Fibroblast of skin of right quadriceps (primary cell): Measurements from ENCODE around the gene CCR2.

Source experiments
- DNase-seq: peaks from one replicate; pipeline ENCODE4 v3.0.0-alpha.2; 2013

The CCR2 gene

DNA sequence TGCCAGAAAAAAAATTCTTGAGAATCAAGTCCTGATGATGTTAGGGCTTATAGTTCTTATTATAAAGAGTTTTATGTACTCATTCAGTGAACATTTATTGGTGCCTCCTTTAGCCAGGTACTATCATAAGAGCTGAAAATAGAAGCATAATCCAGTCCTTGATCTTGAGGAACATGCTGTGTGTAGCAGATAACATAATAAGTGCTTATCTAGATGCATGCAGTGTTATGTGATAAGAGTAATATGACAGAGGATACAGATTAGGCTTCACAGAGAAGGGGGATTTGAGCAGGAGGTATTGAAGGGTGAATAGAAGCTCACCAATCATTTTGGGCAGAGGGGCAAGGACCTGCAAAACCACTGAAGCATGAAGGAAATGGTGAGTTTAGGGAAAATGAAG is 1.1 kb downstream of the CCR2 start:
- no peak for DNase-seq

DNA sequence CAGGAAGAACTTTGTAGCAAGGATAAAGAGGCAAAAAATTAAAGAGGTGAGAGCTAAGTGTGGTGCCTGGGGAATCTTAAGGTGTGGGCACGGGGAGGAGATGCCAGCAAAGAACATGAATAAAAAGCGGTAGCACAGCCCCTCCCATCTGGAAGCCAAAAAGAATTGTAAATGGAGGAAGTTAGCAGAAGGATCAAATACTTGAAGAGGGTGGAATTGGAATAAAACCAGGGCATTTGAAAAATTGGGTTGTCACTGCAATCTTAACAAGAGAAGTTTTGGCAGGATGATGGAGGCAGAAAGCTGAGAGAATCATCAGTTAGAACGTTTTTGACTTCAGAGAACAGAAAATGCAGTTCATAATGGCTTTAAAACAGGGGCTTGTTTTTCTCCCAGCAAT is 2.4 kb downstream of the CCR2 start:
- DNase-seq, result no peak

DNA sequence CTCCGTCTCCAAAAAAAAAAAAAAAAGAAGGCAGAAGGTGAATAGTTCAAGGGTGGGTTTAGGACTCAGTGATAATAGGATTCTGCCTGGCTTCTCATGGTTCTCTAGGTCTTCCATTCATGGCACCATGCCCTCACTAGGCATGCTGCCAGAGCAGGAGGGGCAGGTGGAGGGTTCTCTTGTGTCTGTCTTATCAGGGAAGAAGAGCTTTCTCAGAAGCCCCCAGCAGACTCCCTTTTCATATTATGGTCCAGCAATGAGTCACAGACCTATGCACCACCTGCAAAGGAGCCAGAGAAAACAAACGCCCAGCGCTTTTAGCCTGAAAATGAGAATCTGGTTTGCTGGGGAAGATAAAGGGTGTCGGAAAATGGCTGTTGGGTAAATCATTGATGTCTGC is 3.0 kb downstream of the CCR2 start:
- no peak for DNase-seq

DNA sequence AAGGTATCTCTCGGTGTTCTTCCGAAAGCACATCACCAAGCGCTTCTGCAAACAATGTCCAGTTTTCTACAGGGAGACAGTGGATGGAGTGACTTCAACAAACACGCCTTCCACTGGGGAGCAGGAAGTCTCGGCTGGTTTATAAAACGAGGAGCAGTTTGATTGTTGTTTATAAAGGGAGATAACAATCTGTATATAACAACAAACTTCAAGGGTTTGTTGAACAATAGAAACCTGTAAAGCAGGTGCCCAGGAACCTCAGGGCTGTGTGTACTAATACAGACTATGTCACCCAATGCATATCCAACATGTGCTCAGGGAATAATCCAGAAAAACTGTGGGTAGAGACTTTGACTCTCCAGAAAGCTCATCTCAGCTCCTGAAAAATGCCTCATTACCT is 4.6 kb downstream of the CCR2 start:
- no peak for DNase-seq

DNA sequence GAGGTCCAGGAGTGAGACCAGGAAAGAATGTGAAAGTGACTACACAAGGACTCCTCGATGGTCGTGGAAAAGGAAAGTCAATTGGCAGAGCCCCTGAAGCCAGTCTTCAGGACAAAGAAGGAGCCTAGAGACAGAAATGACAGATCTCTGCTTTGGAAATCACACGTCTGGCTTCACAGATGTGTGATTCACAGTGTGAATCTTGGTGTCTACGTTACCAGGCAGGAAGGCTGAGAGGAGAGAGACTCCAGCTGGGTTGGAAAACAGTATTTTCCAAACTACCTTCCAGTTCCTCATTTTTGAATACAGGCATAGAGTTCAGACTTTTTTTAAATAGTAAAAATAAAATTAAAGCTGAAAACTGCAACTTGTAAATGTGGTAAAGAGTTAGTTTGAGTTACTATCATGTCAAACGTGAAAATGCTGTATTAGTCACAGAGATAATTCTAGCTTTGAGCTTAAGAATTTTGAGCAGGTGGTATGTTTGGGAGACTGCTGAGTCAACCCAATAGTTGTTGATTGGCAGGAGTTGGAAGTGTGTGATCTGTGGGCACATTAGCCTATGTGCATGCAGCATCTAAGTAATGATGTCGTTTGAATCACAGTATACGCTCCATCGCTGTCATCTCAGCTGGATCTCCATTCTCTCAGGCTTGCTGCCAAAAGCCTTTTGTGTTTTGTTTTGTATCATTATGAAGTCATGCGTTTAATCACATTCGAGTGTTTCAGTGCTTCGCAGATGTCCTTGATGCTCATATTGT is 6.0 kb downstream of the CCR2 start:
- DNase-seq, result peak; percentile 22

DNA sequence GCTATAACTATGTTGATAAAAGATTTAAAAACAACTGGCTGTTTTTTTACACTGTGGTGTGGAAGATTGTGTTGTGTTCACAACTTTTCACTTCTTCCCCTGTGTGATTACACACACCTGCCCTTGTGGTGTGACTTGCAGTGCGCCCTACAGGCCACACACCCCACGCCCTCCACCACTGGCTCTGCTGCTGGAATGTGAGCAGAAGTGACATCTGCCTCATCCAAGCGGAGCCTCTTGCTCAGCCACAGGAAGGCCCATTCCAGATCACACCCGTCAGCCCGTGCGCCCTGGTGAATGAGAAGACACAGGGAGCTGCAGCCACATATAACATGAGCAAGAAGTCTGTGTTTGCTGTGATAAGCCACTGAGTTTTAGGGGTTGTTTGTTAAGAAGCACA is 7.0 kb downstream of the CCR2 start:
- no peak for DNase-seq

DNA sequence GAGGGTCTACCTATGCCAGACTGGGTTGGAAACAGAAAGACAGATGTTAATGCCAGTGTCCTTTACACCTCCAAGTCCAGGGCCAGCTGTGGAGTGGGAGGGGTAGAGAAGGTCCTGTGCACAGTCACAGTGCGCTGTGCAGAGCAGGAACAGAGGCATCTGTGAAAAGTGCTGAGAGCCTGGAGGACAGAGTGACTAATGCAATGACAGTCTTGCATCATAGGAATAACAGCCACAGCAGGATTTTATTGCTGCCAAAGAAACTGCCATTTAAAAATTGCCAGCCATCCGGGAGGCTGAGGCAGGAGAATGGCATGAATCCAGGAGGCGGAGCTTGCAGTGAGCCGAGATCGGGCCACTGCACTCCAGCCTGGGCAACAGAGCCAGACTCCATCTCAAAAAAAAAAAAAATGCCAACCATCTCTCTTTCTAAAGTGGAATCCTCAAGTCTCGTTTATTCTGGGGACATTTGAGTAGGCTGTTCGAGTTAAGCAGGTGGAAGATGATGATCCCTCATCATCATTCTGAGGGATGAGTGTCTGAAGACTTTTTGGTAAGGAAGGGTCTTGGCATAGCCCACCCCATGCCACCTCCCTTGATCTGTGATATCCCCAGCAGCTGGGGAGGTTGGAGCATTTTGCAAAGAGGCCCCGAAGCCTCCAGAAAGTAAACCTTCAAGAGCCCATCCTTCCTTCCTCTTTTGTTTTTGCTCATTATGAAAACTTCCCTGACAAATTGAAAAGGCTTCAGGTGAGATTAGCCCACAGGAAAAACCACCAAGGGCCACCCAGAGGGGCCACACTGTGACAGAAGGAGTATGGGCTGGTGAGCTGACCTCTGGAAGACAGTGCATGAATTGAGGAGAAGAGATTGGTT is 7.7 kb downstream of the CCR2 start:
- peak; percentile 48 for DNase-seq

DNA sequence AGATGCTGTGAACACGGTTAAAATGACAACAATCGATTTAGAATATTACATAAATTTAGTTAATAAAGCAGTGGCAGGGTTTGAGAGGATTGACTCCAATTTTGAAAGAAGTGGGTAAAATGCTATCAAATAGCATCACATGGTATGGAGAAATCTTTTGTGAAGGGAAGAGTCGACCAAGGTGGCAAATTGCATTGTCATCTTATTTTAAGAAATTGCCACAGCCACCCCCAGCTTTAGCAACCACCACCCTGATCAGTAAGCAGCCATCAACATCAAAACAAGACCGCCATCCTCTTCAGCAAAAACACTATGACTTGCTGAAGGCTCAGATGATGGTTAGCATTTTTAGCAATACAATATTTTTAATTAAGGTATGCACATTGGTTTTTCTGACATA is 11.1 kb downstream of the CCR2 start:
- DNase-seq, result no peak

DNA sequence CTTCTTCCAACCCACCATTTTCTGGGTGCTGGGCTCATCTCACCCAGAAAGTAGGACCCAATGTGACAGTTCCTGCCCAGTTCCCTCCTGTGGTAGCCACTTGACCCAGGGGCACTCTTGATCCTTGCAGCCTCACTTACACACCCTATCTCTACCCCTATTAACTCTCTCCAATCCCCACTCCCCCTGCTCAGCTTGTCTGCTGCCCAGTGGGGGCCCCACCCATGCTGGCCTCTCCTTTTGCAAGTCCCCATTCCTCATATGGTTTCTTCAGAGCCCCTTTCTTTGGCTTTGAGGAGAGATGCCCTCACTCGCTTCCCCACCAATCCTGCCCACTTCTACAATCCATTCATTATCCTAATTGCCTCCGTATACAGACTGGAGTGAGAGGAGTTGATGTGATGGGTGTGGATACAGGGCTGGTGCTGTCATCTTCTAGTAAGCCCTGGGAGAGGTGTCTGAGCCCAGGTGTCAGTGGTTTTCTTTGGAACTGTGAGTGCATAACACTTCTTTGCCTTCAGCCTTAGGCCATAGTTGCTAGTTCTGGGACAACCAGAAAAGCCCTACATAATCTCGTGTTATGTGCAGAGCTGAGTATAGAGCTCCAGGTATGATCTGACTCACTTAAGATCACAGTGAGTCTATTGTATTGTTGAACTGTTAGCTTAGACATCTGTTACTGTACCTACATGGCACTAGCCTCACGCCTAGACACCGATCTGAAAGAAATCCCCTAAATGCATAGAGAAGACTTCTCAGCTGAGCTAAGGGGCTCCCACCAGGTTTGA is 12.0 kb downstream of the CCR2 start:
- DNase-seq, result no peak

DNA sequence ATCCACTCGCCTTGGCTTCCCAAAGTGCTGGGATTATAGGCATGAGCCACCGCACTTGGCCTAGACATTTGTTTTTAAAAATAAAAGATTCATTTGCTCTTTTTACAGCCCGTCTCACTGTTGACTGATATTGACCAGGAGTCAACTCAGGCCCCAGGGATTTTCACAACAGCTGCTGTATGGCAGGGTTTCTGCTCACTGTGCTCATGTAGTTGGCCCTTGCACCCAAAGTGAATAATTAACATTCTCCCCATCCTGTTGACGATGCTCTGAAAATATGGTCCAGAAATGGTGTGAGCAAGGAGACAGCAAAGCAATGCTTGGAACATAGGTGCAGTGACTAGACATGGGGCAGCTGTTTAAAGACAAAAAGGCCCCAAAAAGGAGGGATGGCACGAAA is 13.9 kb downstream of the CCR2 start:
- no peak for DNase-seq

DNA sequence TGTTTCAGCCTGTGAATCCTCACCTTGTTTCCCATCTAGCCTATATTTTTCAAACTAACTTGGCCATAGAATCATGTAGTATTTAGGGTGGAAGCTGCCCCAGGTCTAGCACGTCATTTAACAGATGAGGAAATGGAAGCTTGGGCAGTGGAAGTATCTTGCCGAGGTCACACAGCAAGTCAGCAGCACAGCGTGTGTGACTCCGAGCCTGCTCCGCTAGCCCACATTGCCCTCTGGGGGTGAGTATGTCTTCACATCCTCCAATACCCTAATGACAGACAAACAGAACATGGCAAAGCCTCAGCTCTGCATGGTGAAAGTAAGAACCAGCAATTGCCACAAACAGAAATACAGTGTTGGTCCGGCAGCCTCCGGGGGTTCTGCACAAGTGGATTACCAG is 14.7 kb downstream of the CCR2 start:
- DNase-seq, result no peak

DNA sequence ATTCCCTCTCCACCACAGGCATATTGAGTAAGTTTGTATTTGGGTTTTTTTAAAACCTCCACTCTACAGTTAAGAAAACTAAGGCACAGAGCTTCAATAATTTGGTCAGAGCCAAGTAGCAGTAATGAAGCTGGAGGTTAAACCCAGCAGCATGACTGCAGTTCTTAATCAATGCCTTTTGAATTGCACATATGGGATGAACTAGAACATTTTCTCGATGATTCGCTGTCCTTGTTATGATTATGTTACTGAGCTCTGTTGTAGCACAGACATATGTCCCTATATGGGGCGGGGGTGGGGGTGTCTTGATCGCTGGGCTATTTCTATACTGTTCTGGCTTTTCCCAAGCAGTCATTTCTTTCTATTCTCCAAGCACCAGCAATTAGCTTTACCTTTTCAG is 15.2 kb downstream of the CCR2 start:
- DNase-seq, result no peak

DNA sequence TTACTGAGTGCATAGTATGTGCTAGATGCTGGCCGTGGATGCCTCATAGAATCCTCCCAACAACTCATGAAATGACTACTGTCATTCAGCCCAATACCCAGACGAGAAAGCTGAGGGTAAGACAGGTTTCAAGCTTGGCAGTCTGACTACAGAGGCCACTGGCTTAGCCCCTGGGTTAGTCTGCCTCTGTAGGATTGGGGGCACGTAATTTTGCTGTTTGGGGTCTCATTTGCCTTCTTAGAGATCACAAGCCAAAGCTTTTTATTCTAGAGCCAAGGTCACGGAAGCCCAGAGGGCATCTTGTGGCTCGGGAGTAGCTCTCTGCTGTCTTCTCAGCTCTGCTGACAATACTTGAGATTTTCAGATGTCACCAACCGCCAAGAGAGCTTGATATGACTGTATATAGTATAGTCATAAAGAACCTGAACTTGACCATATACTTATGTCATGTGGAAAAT is 15.8 kb downstream of the CCR2 start:
- DNase-seq, result no peak

DNA sequence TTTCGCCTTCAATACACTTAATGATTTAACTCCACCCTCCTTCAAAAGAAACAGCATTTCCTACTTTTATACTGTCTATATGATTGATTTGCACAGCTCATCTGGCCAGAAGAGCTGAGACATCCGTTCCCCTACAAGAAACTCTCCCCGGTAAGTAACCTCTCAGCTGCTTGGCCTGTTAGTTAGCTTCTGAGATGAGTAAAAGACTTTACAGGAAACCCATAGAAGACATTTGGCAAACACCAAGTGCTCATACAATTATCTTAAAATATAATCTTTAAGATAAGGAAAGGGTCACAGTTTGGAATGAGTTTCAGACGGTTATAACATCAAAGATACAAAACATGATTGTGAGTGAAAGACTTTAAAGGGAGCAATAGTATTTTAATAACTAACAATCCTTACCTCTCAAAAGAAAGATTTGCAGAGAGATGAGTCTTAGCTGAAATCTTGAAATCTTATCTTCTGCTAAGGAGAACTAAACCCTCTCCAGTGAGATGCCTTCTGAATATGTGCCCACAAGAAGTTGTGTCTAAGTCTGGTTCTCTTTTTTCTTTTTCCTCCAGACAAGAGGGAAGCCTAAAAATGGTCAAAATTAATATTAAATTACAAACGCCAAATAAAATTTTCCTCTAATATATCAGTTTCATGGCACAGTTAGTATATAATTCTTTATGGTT is 17.1 kb downstream of the CCR2 start, which contains the start of gene CCR5:
Gene CCR5 (plus strand): TSS at position 108 of the 680 bp plus-strand sequence. CDS start 1,957 bp downstream, outside the sequence.
- DNase-seq, result no peak

DNA sequence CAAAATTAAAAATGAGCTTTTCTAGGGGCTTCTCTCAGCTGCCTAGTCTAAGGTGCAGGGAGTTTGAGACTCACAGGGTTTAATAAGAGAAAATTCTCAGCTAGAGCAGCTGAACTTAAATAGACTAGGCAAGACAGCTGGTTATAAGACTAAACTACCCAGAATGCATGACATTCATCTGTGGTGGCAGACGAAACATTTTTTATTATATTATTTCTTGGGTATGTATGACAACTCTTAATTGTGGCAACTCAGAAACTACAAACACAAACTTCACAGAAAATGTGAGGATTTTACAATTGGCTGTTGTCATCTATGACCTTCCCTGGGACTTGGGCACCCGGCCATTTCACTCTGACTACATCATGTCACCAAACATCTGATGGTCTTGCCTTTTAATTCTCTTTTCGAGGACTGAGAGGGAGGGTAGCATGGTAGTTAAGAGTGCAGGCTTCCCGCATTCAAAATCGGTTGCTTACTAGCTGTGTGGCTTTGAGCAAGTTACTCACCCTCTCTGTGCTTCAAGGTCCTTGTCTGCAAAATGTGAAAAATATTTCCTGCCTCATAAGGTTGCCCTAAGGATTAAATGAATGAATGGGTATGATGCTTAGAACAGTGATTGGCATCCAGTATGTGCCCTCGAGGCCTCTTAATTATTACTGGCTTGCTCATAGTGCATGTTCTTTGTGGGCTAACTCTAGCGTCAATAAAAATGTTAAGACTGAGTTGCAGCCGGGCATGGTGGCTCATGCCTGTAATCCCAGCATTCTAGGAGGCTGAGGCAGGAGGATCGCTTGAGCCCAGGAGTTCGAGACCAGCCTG is 17.8 kb downstream of the CCR2 start:
- DNase-seq, result no peak

DNA sequence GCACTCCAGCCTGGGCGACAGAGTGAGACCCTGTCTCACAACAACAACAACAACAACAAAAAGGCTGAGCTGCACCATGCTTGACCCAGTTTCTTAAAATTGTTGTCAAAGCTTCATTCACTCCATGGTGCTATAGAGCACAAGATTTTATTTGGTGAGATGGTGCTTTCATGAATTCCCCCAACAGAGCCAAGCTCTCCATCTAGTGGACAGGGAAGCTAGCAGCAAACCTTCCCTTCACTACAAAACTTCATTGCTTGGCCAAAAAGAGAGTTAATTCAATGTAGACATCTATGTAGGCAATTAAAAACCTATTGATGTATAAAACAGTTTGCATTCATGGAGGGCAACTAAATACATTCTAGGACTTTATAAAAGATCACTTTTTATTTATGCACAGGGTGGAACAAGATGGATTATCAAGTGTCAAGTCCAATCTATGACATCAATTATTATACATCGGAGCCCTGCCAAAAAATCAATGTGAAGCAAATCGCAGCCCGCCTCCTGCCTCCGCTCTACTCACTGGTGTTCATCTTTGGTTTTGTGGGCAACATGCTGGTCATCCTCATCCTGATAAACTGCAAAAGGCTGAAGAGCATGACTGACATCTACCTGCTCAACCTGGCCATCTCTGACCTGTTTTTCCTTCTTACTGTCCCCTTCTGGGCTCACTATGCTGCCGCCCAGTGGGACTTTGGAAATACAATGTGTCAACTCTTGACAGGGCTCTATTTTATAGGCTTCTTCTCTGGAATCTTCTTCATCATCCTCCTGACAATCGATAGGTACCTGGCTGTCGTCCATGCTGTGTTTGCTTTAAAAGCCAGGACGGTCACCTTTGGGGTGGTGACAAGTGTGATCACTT is 18.8 kb downstream of the CCR2 start:
- no peak for DNase-seq

DNA sequence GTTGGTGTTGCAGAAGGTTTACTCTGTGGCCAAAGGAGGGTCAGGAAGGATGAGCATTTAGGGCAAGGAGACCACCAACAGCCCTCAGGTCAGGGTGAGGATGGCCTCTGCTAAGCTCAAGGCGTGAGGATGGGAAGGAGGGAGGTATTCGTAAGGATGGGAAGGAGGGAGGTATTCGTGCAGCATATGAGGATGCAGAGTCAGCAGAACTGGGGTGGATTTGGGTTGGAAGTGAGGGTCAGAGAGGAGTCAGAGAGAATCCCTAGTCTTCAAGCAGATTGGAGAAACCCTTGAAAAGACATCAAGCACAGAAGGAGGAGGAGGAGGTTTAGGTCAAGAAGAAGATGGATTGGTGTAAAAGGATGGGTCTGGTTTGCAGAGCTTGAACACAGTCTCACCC is 20.8 kb downstream of the CCR2 start:
- no peak for DNase-seq

DNA sequence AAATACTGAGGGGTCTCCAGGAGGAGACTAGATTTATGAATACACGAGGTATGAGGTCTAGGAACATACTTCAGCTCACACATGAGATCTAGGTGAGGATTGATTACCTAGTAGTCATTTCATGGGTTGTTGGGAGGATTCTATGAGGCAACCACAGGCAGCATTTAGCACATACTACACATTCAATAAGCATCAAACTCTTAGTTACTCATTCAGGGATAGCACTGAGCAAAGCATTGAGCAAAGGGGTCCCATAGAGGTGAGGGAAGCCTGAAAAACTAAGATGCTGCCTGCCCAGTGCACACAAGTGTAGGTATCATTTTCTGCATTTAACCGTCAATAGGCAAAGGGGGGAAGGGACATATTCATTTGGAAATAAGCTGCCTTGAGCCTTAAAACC is 21.3 kb downstream of the CCR2 start:
- no peak for DNase-seq

DNA sequence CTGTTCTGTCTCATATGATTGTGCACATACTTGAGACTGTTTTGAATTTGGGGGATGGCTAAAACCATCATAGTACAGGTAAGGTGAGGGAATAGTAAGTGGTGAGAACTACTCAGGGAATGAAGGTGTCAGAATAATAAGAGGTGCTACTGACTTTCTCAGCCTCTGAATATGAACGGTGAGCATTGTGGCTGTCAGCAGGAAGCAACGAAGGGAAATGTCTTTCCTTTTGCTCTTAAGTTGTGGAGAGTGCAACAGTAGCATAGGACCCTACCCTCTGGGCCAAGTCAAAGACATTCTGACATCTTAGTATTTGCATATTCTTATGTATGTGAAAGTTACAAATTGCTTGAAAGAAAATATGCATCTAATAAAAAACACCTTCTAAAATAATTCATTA is 21.9 kb downstream of the CCR2 start:
- no peak for DNase-seq

DNA sequence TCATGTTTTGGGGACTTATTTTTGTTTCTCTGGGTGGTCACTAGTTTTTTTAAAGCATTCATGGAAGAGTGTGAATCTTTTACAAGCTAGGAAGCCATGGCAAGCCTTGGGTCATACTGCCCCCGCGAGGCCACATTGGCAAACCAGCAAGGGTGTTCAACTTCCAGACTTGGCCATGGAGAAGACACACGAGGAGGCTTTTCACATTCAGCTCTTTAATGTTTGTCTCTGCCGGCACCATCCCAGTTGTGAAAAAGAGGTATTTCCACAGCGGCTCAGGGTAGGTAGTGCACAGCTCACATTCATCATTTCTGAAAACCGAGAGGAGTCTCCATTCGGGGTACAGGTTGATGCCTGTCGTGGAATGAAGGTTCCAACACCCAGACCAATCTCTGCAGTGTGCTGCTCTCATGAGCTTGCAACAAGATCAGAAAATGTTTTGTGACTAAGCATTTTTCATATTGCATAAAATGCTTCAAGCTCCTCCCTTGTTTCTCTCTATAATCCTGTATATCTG is 24.6 kb downstream of the CCR2 start:
- DNase-seq, result peak; percentile 32
